Right lung (tissue), 10 donors: ENCODE results near the gene CHSY1. TPM values are rescaled to one million over a fixed set of nuclear protein-coding genes. Genes with fewer than 3 reads are reported as not detected.
"Not testable (repeated sequence)": the region's sequence is repeated elsewhere in the genome, so short reads cannot be mapped to it uniquely, and the experiment has no call there.

Source experiments
- DNase-seq, 2 donors: peaks; one replicate each; pipeline ENCODE4 v3.0.0-alpha.2; 2013
- long read RNA-seq, 8 donors: transcript quantifications; one replicate each; lab custom pipeline, GENCODE V29; 2026
- polyA plus RNA-seq, 5 donors: library from polyadenylated mRNA; unstranded; fragments of 120-200 nt; gene quantifications; one replicate each; pipeline versions ENCODE4 v1.2.1 to v1.2.3, GENCODE V29; 2013; ENCODE audit warnings: inconsistent platforms in 1 of 5, low replicate concordance in 1 of 5; ENCODE audit not compliant: insufficient read length in 5 of 5, insufficient read depth in 1 of 5

Gene CHSY1
- polyA plus RNA-seq: 10 to 100 TPM; 47.0 to 54.4 (median 53.6) TPM
- long read RNA-seq, donor 1, full-length matches to known transcripts: 31 of 53 reads
- long read RNA-seq, donor 1, partial matches to known transcripts: 17 of 53 reads
- long read RNA-seq, donor 1, other reads (novel, unspliced or antisense): 5 of 53 reads
- long read RNA-seq, donor 2, full-length matches to known transcripts: 17 of 35 reads
- long read RNA-seq, donor 2, partial matches to known transcripts: 18 of 35 reads
- long read RNA-seq, donor 2, other reads (novel, unspliced or antisense): 0 of 35 reads
- long read RNA-seq, donor 3, full-length matches to known transcripts: 13 of 26 reads
- long read RNA-seq, donor 3, partial matches to known transcripts: 13 of 26 reads
- long read RNA-seq, donor 3, other reads (novel, unspliced or antisense): 0 of 26 reads
- long read RNA-seq, donor 4, full-length matches to known transcripts: 12 of 22 reads
- long read RNA-seq, donor 4, partial matches to known transcripts: 10 of 22 reads
- long read RNA-seq, donor 4, other reads (novel, unspliced or antisense): 0 of 22 reads
- long read RNA-seq, donor 5, full-length matches to known transcripts: 16 of 26 reads
- long read RNA-seq, donor 5, partial matches to known transcripts: 10 of 26 reads
- long read RNA-seq, donor 5, other reads (novel, unspliced or antisense): 0 of 26 reads
- long read RNA-seq, donor 6, full-length matches to known transcripts: 20 of 35 reads
- long read RNA-seq, donor 6, partial matches to known transcripts: 15 of 35 reads
- long read RNA-seq, donor 6, other reads (novel, unspliced or antisense): 0 of 35 reads
- long read RNA-seq, donor 7, full-length matches to known transcripts: 14 of 14 reads
- long read RNA-seq, donor 7, partial matches to known transcripts: 0 of 14 reads
- long read RNA-seq, donor 7, other reads (novel, unspliced or antisense): 0 of 14 reads
- long read RNA-seq, donor 8, full-length matches to known transcripts: 7 of 7 reads
- long read RNA-seq, donor 8, partial matches to known transcripts: 0 of 7 reads
- long read RNA-seq, donor 8, other reads (novel, unspliced or antisense): 0 of 7 reads

DNA sequence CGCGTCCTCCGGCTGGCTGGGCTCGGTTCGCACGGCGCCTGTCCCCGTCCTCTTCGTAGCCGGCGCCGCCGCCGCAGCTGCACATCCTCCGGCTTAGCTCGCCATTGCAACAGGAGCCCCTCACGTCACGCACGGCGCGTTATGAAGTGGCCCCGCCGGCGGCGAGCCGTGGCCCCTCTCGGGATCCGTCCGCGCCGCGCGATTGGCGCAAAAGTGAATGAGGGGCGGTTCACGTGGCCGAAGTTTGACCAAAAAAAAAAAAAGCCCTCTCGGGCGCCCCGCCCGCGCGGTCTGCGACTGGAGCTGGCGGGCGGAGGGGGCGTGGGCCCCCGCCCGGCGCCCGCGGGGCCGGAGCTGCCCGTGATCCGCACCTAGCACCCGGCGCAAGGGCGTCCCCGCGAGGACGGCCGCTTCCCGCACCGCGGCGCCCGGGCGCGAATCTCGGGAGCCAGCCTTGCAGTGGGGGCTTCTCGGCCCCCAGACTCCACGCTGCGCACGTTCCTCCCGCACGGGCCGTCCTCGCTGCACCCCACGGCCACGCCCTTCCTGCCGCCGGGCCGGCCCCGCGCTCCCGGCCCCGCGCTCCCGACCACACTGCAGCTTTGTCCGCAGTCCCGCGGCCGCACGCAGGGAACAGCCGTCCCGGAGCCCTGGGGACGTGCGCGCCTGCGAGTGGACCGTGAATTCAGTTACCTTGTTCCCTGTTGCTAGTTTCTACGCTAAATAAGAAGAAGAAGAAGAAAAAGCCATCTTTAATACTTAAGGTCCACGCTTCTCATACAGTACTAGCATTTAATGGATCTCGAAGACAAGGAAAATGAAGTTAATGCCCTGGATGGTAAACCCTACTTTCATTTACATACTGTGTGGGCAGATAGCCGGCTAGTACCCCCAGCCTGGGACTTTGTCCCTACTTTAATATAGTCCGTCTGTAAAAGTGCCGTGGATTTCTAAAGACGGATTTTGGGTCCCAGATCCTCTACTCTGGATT is at the start of gene CHSY1:
Gene CHSY1 (minus strand): TSS at position 219 of the 991 bp plus-strand sequence. CDS start 592 bp downstream, outside the sequence.
- peak; percentile 94 to 95 for DNase-seq

- DNase-seq: no peak
Measured at GRCh38 chr15:101296418-101297405, 44.9 kb upstream of the CHSY1 start.

- DNase-seq: peak; percentile 31 to 36
Measured at GRCh38 chr15:101295607-101296161, 43.8 kb upstream of the CHSY1 start.

DNA sequence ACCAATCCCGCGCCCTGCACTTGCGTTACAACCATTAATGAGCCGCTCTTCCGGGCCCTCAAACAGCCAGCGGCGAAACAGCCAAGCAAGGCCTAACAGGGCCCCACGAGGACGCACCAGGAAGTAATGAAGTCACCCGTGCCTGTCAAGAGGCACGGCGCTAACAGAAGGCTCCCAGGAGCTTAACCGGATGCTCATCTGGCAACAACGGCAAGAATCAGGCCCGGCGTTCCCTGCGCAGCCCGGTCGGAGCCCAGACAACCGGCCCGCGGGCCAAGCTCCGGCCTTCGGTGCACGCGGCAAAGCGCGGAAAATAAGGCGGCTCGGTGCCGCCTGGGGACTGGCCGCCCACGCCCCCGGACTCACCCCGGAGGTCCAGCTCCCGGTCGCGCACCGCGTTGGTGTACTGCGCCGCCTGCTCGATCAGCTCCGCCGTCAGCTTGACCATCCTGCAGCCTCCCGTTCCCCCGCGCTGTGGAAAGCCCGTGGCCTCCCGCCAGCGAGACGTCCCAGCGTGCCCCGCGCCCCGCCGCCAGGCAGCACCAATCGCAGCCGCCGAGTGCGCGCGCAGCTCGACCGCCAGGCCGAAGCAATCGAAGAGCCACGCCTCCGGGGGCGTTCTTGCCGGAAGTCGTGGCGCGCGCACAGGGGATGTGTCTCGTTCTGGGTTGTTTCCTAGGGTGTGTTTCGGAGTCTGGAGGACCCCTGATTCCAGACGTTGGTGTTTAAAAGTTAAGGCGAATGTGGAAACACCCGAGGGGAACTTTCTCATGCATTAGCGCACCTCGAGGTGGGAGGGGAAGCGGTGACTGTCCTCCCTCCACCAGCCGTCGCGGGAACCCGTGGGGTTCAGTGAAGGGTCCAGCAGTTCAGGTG is 43.1 kb upstream of the CHSY1 start, which contains the start of gene SNRPA1:
Gene SNRPA1 (minus strand): TSS at position 518 of the 876 bp plus-strand sequence. CDS start 70 bp downstream, at position 448.
- DNase-seq: peak; percentile 95

DNA sequence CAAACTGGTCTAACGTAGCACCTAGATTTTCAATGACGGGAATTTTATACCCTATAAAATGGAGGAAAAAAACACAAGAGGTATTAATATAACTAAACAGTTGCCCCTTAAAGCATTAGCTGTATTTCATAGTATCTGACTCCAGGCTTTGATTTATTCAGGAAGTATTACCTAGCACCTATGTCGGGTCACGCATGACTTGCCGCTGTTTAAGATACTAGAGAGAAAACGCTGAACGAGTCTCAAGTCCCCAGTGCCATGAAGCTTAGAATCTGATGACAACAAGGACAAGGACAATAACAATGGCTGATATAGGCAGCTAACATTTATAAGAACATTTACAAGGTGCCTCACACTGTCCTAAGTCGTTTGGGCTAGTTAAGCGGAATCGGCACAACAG is 41.3 kb upstream of the CHSY1 start:
- DNase-seq: no peak

- no peak for DNase-seq
Measured at GRCh38 chr15:101288905-101289513, 37.2 kb upstream of the CHSY1 start.

GRCh38 chr15:101287342-101287741 is 35.5 kb upstream of the CHSY1 start:
- DNase-seq: not testable (repeated sequence)

DNA sequence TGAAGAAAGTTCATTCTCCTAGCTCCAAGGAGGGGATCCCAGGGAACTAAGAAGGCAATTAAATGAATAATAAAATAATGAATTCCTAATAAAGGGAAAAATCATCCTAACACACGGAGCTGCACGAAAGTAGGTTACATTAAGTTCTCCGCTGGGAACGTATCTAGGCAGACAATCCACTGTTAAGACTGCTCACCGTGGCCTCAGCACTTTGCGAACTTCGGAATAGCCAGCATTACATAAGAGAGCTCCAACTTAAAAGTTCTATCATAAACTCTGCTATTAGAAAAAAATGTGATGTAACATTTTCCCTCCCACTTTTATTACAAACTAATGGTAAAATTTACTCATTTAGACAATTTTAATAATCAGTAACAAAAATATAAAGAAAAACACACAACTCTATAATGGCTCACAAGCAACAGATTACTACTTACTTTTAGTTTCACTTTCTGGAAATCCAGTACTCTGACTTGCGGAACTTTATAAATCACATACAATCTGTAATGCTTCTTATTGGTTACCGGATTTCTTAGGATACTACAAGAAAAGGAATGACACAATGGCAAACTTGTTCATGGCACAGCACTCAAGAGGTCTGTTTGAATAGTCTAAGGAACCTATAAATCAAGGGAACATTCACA is 34.7 kb upstream of the CHSY1 start:
- DNase-seq: no peak

DNA sequence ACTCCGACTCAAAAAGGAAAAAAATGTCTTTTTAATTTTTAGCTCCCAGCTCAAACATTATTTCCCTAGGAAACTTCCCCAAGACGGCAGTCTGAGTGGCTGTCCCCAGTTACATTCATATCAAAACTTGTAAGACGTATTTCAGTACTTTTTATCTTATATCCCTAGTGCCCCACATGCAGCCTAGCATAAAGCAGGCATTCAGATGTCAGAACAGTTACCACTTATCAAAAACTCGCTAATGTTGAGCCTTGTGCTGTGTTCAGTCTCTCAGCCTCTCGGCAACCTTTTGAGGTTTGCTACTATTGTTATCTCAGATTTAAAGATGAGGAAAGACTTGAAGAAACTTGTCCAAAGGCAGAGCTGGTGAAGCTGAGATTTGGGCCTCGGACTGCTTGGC is 32.1 kb upstream of the CHSY1 start:
- DNase-seq: no peak

GRCh38 chr15:101280007-101280406 is 28.2 kb upstream of the CHSY1 start:
- DNase-seq: no peak

- DNase-seq: no peak
Measured at GRCh38 chr15:101277943-101278564, 26.2 kb upstream of the CHSY1 start.

- DNase-seq: peak; percentile 89 to 92
Measured at GRCh38 chr15:101277038-101277822, 25.4 kb upstream of the CHSY1 start, which contains the start of gene SELENOS. SELENOS (minus strand) TSS chr15:101277485; CDS start chr15:101277417, 68 bp downstream.

DNA sequence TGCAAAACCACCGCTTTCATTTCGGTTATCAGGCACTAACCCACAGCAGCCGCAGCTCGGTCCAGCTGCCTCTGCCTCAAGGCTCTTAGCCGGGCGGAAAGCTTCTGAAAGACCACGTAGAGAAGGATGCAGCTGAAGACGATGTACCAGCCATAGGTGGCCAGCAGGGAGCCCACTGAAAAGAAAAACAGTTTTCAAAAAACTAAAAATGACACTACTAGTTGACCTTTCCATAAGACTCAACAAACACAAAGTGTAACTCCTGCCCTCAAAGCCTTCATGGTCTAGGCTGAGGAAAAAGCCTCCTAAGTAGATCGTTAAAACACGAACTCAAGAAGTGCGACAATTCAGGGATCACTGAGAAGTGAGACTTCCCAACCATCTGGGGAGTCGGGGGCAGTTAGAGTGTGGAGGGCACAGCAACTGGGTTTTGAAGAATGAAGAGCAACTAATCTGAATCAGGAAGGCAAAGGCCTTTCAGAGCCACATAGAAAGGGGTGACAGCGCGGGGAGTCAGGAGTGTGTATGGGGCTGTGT is 24.7 kb upstream of the CHSY1 start:
- no peak for DNase-seq

DNA sequence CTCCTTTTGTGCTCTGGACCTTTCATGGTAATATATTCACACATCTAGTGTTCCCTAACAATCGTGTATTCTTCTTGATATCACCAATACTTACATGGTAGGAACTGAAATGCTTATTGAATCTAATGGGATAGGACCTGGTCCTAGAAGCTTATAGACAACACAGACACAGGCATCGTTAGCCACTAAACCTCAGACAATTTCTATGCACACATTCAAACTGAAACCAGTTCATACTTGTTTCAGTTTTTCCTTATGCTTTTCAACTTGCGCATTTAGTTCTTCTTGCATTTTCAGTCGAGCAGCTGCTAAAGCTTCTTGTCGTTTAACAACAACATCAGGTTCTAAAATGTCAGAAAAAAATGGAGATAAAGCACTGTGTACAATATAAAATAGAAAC is 23.2 kb upstream of the CHSY1 start:
- DNase-seq: no peak

- DNase-seq: no peak
Measured at GRCh38 chr15:101273534-101273933, 21.7 kb upstream of the CHSY1 start.
